GM23338 (cell line): ENCODE measurements around the gene TUBB4A. TPM values are rescaled to one million over a fixed set of nuclear protein-coding genes. Genes with fewer than 3 reads are reported as not detected.

Experiments
- ATAC-seq: fragments of 200-7000 bp; cut with Tn5 transposase; 3 replicates; pipeline ENCODE4 v1.9.1; 2020
- DNase-seq: peaks from one replicate; pipeline ENCODE4 v3.0.0-alpha.2; 2015; ENCODE audit warnings: low spot score
- H2AFZ ChIP-seq: fragments of 200-600 bp; sonication (generic); 2 replicates; pipeline ENCODE4 v1.8.0; 2016; ENCODE audit warnings: antibody characterized with exemption, mild to moderate bottlenecking, moderate library complexity
- H3F3A ChIP-seq: fragments of 200-600 bp; sonication (generic); replicated peaks from 2 replicates; pipeline ENCODE4 v1.8.0; 2017; ENCODE audit warnings: antibody characterized with exemption, mixed run types, low read depth
- H3K27ac ChIP-seq: fragments of 200-600 bp; sonication (generic); 2 replicates; pipeline ENCODE4 v1.6.1; 2016; ENCODE audit warnings: low read depth
- H3K27me3 ChIP-seq: fragments of 200-600 bp; sonication (generic); 2 replicates; pipeline ENCODE4 v1.8.0; 2016; ENCODE audit warnings: mild to moderate bottlenecking, mixed run types, moderate library complexity; ENCODE audit not compliant: insufficient read depth
- H3K36me3 ChIP-seq: fragments of 200-600 bp; sonication (generic); 2 replicates; pipeline ENCODE4 v1.8.0; 2016; ENCODE audit warnings: mild to moderate bottlenecking; ENCODE audit not compliant: insufficient read depth
- H3K4me1 ChIP-seq: fragments of 200-600 bp; sonication (generic); 2 replicates; pipeline ENCODE4 v1.8.0; 2016; ENCODE audit warnings: mild to moderate bottlenecking, moderate library complexity; ENCODE audit not compliant: insufficient read depth
- H3K4me2 ChIP-seq: fragments of 200-600 bp; sonication (generic); 2 replicates; pipeline ENCODE4 v1.7.1; 2017; ENCODE audit warnings: mixed run types
- H3K4me3 ChIP-seq: fragments of 200-600 bp; sonication (generic); 2 replicates; pipeline ENCODE4 v1.6.1; 2016; ENCODE audit warnings: mixed run types
- H3K79me2 ChIP-seq: fragments of 200-600 bp; sonication (generic); replicated peaks from 2 replicates; pipeline ENCODE4 v1.8.0; 2017; ENCODE audit warnings: mild to moderate bottlenecking; ENCODE audit not compliant: insufficient read depth
- H3K9me2 ChIP-seq: fragments of 200-600 bp; sonication (generic); 2 replicates; pipeline ENCODE4 v1.8.0; 2017; ENCODE audit not compliant: insufficient read depth
- H4K20me1 ChIP-seq: fragments of 200-600 bp; sonication (generic); replicated peaks from 2 replicates; pipeline ENCODE4 v1.8.0; 2017; ENCODE audit warnings: mild to moderate bottlenecking; ENCODE audit not compliant: insufficient read depth
- H3K27ac Mint-ChIP-seq: 2 replicates; pipeline ENCODE4 v1.8.0; 2020; ENCODE audit warnings: inconsistent platforms, mild to moderate bottlenecking, moderate library complexity, mixed read lengths
- H3K27me3 Mint-ChIP-seq: 3 replicates; pipeline ENCODE4 v1.8.0; 2022; ENCODE audit warnings: low read depth, mild to moderate bottlenecking, moderate library complexity, mixed read lengths, inconsistent platforms; ENCODE audit not compliant: insufficient read depth, poor library complexity
- H3K36me3 Mint-ChIP-seq: 3 replicates; pipeline ENCODE4 v1.8.0; 2021; ENCODE audit warnings: low read depth, mild to moderate bottlenecking, inconsistent platforms, moderate library complexity, mixed read lengths
- H3K4me1 Mint-ChIP-seq: 3 replicates; pipeline ENCODE4 v1.8.0; 2020; ENCODE audit warnings: mild to moderate bottlenecking, inconsistent platforms, mixed read lengths
- H3K4me3 Mint-ChIP-seq: 3 replicates; pipeline ENCODE4 v1.8.0; 2021; ENCODE audit warnings: moderate library complexity, mild to moderate bottlenecking, inconsistent platforms, mixed read lengths
- H3K9me3 Mint-ChIP-seq: 3 replicates; pipeline ENCODE4 v1.8.0; 2020; ENCODE audit warnings: moderate library complexity, mild to moderate bottlenecking, inconsistent platforms, mixed read lengths
- CREB1 ChIP-seq: fragments of 250-450 bp; sonication (Bioruptor Pico); IDR thresholded peaks from 2 replicates; pipeline ENCODE4 v1.5.0; 2020; ENCODE audit warnings: low read depth, mild to moderate bottlenecking, moderate library complexity
- EZH2 ChIP-seq: fragments of 200-600 bp; sonication (generic); IDR thresholded peaks from one replicate; pipeline ENCODE4 v1.8.0; 2017; ENCODE audit warnings: antibody characterized with exemption, mild to moderate bottlenecking, low read depth; ENCODE audit not compliant: unreplicated experiment
- JUNB ChIP-seq: IDR thresholded peaks from one replicate; pipeline ENCODE4 v1.6.1; 2016; ENCODE audit warnings: antibody characterized with exemption; ENCODE audit not compliant: unreplicated experiment
- NANOG ChIP-seq: IDR thresholded peaks from 2 replicates; pipeline ENCODE4 v1.6.1; 2016; ENCODE audit warnings: antibody characterized with exemption, borderline replicate concordance
- STAT1 ChIP-seq: IDR thresholded peaks from one replicate; pipeline ENCODE4 v1.6.1; 2016; ENCODE audit warnings: antibody characterized with exemption; ENCODE audit not compliant: unreplicated experiment
- ZNF114 ChIP-seq: fragments of 250-450 bp; sonication (Bioruptor Pico); IDR thresholded peaks from 2 replicates; pipeline ENCODE4 v1.5.0; 2020; ENCODE audit warnings: mild to moderate bottlenecking, moderate library complexity
- ZNF331 ChIP-seq: fragments of 250-450 bp; sonication (Bioruptor Pico); IDR thresholded peaks from 2 replicates; pipeline ENCODE4 v1.5.0; 2020; ENCODE audit warnings: low read depth, mild to moderate bottlenecking, moderate library complexity
- polyA plus RNA-seq: library from polyadenylated mRNA; unstranded; fragments of >200 nt; fragmentation: Nextera tagmentation; extraction: Ambion mirVana; gene quantifications from 2 replicates; pipeline ENCODE4 v1.2.1, GENCODE V29; 2016
- total RNA-seq: library from RNA; depleted of rRNA; stranded (reverse); fragments of >200 nt; shearing (Covaris generic); gene quantifications from 2 replicates; pipeline ENCODE4 v1.2.3, GENCODE V29; 2014
- TF ChIP-seq, protein P1 (sequence below): fragments of 250-450 bp; sonication (Bioruptor Pico); IDR thresholded peaks from 2 replicates; pipeline ENCODE4 v1.5.0; 2020; ENCODE audit warnings: mild to moderate bottlenecking, moderate library complexity
- TF ChIP-seq, protein P2 (sequence below): IDR thresholded peaks from 2 replicates; pipeline ENCODE4 v1.6.1; 2016; ENCODE audit warnings: antibody characterized with exemption

Gene TUBB4A
- total and polyA plus RNA-seq, 2 experiments from 2014 or later, result 32.9 to 41.7 TPM

DNA sequence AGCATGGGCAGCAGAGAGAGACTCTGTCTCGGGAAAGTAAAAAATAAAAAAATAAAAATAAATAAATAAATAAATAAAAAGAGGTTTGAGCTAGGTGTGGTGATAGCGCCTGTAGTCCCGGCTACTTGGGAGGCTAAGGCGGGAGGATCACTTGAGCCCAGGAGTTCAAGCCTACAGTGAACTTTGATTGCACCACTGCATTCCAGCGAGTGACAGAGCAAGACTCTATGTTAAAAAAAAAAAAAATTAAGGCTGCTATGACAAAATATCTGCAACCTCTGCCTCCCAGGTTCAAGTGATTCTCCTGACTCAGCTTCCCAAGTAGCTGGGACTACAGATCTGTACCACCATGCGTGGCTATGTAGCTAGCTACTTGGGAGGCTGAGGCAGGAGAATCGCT is 17.3 kb downstream of the TUBB4A start (continued):
- TF ChIP-seq, protein P1, sequence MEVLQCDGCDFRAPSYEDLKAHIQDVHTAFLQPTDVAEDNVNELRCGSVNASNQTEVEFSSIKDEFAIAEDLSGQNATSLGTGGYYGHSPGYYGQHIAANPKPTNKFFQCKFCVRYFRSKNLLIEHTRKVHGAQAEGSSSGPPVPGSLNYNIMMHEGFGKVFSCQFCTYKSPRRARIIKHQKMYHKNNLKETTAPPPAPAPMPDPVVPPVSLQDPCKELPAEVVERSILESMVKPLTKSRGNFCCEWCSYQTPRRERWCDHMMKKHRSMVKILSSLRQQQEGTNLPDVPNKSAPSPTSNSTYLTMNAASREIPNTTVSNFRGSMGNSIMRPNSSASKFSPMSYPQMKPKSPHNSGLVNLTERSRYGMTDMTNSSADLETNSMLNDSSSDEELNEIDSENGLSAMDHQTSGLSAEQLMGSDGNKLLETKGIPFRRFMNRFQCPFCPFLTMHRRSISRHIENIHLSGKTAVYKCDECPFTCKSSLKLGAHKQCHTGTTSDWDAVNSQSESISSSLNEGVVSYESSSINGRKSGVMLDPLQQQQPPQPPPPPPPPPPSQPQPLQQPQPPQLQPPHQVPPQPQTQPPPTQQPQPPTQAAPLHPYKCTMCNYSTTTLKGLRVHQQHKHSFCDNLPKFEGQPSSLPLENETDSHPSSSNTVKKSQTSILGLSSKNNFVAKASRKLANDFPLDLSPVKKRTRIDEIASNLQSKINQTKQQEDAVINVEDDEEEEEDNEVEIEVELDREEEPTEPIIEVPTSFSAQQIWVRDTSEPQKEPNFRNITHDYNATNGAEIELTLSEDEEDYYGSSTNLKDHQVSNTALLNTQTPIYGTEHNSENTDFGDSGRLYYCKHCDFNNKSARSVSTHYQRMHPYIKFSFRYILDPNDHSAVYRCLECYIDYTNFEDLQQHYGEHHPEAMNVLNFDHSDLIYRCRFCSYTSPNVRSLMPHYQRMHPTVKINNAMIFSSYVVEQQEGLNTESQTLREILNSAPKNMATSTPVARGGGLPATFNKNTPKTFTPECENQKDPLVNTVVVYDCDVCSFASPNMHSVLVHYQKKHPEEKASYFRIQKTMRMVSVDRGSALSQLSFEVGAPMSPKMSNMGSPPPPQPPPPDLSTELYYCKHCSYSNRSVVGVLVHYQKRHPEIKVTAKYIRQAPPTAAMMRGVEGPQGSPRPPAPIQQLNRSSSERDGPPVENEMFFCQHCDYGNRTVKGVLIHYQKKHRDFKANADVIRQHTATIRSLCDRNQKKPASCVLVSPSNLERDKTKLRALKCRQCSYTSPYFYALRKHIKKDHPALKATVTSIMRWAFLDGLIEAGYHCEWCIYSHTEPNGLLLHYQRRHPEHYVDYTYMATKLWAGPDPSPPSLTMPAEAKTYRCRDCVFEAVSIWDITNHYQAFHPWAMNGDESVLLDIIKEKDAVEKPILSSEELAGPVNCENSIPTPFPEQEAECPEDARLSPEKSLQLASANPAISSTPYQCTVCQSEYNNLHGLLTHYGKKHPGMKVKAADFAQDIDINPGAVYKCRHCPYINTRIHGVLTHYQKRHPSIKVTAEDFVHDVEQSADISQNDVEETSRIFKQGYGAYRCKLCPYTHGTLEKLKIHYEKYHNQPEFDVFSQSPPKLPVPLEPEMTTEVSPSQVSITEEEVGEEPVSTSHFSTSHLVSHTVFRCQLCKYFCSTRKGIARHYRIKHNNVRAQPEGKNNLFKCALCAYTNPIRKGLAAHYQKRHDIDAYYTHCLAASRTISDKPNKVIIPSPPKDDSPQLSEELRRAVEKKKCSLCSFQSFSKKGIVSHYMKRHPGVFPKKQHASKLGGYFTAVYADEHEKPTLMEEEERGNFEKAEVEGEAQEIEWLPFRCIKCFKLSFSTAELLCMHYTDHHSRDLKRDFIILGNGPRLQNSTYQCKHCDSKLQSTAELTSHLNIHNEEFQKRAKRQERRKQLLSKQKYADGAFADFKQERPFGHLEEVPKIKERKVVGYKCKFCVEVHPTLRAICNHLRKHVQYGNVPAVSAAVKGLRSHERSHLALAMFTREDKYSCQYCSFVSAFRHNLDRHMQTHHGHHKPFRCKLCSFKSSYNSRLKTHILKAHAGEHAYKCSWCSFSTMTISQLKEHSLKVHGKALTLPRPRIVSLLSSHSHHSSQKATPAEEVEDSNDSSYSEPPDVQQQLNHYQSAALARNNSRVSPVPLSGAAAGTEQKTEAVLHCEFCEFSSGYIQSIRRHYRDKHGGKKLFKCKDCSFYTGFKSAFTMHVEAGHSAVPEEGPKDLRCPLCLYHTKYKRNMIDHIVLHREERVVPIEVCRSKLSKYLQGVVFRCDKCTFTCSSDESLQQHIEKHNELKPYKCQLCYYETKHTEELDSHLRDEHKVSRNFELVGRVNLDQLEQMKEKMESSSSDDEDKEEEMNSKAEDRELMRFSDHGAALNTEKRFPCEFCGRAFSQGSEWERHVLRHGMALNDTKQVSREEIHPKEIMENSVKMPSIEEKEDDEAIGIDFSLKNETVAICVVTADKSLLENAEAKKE (CRISPR knock-in tag), result no peak
- TF ChIP-seq NANOG (no peak), JUNB (no peak), CREB1 (CRISPR knock-in tag) (no peak)

DNA sequence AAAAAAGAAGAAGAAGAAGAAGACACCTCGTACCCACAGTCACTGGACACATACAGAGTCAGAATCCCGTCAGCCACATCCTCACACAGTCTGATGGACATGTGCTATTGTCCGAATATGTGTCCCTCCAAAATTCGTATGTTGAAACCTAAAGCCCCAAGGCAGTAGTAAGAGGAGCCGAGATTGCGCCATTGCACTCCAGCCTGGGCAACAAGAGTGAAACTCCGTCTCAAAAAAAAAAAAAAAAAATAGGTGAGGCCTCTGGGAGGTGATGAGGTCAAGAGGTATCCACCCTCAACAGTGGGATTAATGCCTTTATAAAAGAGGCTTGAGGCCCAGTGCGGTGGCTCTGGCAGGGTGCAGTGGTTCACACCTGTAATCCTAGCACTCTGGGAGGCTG is 17.9 kb downstream of the TUBB4A start:
- Histone ChIP-seq H3K36me3 (no peaks in the 10 kb centered on the region), H3K9me2 (no peaks in the 10 kb centered on the region), H3K27me3 (no peaks in the 10 kb centered on the region), H3K4me3 (no peak overlapping the region), H2AFZ (no peak overlapping the region), H4K20me1 (no peaks in the 10 kb centered on the region), H3K4me1 (peaks cover 7% of the 10 kb centered on the region), H3K27ac (no peak overlapping the region), H3F3A (no peaks in the 10 kb centered on the region), H3K4me2 (no peak overlapping the region), H3K79me2 (no peaks in the 10 kb centered on the region)
- no peak overlapping the region for H3K4me3 Mint-ChIP-seq
- no peak for DNase-seq
- peaks cover 5% of the 10 kb centered on the region for H3K27me3 Mint-ChIP-seq
- no peak for ATAC-seq
- no peak overlapping the region for H3K27ac Mint-ChIP-seq
- H3K9me3 Mint-ChIP-seq, result no peaks in the 10 kb centered on the region; the same call in 1 of the 3 replicates
- peaks cover 12% of the 10 kb centered on the region; the same call in 2 of the 3 replicates for H3K4me1 Mint-ChIP-seq
- no peaks in the 10 kb centered on the region for H3K36me3 Mint-ChIP-seq
- no peak for TF ChIP-seq ZNF114
- no peak for TF ChIP-seq CREB1 (CRISPR knock-in tag)
- no peak for TF ChIP-seq JUNB
- no peak for TF ChIP-seq ZNF331 (CRISPR knock-in tag)
- TF ChIP-seq EZH2, result no peak
- TF ChIP-seq, protein P1 (CRISPR knock-in tag), result no peak
- no peak for TF ChIP-seq STAT1
- TF ChIP-seq, protein P2, sequence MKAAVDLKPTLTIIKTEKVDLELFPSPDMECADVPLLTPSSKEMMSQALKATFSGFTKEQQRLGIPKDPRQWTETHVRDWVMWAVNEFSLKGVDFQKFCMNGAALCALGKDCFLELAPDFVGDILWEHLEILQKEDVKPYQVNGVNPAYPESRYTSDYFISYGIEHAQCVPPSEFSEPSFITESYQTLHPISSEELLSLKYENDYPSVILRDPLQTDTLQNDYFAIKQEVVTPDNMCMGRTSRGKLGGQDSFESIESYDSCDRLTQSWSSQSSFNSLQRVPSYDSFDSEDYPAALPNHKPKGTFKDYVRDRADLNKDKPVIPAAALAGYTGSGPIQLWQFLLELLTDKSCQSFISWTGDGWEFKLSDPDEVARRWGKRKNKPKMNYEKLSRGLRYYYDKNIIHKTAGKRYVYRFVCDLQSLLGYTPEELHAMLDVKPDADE, result no peak
